Pons (tissue), 1 donor: ENCODE measurements around the gene AGMO.

Source experiments
- DNase-seq: peaks from one replicate; pipeline ENCODE4 v3.0.0-alpha.2; 2016; ENCODE audit warnings: low spot score

The AGMO gene

DNA sequence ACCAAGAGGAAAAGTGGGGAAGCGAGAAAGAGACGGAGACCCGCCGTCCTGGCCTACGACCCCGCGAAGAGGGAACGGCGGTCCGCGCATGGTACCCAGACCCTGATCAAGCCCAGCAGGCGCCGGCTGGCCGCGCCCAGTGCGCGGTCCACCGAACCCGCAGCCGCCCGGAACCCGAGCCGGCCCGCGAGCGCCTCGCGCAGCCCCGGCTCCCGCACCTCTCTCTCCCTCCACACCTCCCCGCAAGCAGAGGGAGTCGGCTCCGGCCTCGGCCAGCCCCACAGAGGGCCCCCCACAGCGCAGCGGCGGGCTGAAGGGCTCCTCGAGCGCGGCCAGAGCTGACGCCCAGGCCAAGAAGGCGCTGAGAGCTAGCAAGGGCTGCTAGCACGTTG lies 164.7 kb downstream of the AGMO start:
- DNase-seq, result no peak

DNA sequence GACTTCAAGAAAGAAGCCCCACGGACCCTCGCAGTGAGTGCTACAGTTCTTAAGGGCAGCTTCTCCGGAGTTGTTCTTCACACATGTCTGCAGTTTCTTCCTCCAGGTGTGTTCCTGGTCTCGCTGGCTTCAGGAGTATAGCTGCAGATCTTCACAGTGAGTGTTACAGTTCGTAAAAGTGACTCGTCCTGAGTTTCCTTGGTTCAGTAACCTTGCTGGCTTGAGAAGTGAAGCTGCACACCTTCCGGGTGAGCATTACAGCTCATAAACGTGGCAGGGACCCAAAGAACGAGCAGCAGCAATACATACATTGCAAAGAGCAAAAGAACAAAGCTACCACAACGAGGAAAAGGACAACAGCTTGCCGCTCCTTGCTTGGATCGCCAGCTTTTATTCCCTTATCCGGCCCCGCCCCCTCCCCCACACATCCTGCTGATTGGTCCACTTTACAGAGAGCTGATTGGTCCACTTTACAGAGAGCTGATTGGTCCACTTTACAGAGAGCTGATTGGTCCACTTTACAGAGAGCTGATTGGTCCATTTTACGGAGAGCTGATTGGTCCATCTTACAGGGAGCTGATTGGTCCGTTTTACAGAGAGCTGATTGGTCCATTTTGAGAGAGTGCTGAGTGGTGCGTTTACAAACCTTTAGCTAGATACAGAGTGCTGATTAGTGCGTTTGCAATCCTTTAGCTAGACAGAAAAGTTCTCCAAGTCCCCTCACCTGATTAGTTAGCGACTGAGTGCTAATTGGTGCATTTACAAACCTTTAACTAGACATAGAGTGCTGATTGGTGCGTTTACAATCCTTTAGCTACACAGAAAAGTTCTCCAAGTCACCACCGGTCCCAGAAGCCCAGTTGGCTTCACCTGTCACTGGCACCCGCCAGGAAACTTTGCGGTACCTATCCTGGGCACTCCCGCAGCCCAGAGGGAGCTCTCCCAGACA lies 165.3 kb downstream of the AGMO start:
- no peak for DNase-seq

- DNase-seq, result no peak
Observed at GRCh38 chr7:15389073-15389472, 172.7 kb downstream of the AGMO start.

- DNase-seq, result no peak
Observed at GRCh38 chr7:15378494-15379145, 183.2 kb downstream of the AGMO start.

GRCh38 chr7:15376600-15376999 lies 185.2 kb downstream of the AGMO start:
- DNase-seq, result no peak

DNA sequence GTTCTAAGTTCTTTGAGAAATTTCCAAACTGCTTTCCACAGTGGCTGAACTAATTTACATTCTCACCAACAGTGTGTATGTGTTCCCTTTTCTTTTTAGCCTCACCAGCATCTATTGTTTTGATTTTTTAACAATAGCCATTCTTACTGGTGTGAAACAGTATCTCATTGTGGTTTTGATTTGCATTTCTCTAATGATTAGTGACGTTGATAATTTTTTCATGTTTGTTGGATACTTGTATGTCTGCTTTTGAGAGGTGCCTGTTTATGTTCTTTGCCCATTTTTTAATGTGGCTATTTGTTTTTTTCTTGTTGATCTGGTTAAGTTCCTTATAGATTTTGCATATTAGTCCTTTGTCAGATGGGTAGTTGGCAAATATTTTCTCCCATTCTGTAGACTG lies 191.4 kb downstream of the AGMO start:
- peak; percentile 76 for DNase-seq

DNA sequence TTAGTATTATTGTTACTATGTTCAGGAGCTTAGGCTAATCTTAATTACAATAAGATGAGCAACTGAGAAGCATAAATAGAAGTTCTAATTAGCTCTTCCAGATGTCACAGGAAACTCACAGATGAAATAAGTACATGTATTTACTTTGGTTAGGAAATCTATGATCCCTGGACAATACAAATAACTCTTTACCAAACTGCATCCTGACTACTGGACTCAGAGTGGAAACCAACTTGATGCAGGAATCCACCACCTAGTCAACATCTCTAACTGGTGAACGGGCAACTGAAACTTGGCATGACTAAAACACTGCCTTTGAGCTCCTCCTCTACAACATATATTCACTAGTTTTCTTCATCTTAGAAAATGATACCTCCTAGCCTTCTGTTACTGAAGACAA lies 193.2 kb downstream of the AGMO start:
- DNase-seq, result no peak

DNA sequence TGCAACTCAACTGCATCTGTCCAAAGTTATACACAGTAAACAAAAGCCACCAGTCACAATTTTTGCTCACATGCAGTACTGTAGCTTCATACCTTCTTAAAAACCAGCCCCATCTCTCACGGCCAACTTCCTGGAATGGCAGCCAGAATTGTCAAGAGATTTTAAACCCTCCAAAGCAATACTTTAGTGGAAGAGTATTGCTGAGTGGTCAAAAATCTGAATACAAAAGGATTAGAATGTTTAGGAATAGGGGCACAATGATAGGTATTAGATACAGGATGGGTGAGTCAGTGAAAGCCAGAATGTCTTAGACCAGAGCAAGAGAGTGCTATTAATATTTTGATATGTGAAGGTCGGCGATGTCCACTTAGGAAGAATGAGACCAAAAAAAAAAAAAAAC lies 193.9 kb downstream of the AGMO start:
- DNase-seq, result no peak

- DNase-seq, result no peak
Observed at GRCh38 chr7:15358112-15358511, 203.7 kb downstream of the AGMO start.

DNA sequence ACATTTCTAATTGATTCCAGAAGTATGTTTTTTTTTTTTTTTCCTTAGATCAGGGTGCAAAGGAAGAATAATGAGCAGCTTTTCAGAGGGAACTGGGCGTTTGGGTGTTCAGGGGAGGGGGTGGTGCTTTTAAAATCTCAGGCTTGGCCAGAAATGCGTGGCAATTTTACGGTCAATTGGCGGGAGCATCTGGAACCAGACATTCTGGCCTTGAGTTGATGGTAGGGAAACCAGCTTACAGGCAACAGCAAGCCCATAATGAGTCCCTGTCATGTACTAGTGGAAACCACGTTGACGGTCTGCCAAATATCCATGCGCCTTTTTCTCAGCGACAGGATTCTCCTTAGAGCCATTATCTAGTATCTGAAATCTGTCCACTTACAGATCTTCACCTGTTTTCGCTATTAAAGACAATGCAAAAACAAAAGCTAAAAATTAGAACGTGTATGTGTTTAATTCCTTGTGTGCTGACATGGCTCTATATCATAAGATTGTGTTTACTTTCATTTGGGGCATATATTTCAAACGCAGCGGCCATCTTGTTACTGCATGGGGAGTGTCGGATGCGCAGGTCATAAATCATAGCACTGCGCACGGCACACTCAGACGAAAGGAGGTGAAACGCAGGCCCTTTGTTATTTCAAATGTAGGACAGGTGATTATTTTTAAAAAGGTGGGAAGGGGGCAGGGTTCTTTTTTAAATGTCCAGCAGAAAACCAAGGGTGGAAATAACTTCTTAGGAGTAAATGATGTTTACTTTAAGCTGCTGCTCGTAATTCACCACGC lies 209.2 kb downstream of the AGMO start:
- DNase-seq, result no peak

GRCh38 chr7:15345216-15345615 lies 216.6 kb downstream of the AGMO start:
- DNase-seq, result no peak

GRCh38 chr7:15341817-15342216 lies 220.0 kb downstream of the AGMO start:
- no peak for DNase-seq

DNA sequence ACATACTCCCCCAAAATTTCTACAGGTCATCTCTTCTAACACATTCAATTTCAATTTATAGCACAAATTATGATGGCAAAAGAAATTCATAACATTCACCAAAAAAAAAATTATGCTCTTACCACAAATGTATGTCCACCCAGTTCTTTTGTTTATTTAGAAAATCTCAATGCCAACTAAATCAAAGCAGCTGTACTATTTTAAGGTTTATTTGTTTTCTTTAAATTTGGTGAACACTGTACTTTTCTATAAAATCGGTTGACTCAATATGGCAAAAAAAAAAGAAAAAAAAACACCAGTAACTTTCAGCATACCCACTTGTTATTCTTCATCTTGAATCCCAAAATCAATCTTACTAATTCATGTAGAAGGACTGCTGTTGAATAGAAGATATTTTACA lies 225.7 kb downstream of the AGMO start:
- no peak for DNase-seq

- DNase-seq, result no peak
Observed at GRCh38 chr7:15335390-15335789, 226.4 kb downstream of the AGMO start.

- no peak for DNase-seq
Observed at GRCh38 chr7:15334536-15335263, 227.1 kb downstream of the AGMO start.

GRCh38 chr7:15332956-15333355 lies 228.9 kb downstream of the AGMO start:
- no peak for DNase-seq

- no peak for DNase-seq
Observed at GRCh38 chr7:15330943-15331342, 230.9 kb downstream of the AGMO start.

DNA sequence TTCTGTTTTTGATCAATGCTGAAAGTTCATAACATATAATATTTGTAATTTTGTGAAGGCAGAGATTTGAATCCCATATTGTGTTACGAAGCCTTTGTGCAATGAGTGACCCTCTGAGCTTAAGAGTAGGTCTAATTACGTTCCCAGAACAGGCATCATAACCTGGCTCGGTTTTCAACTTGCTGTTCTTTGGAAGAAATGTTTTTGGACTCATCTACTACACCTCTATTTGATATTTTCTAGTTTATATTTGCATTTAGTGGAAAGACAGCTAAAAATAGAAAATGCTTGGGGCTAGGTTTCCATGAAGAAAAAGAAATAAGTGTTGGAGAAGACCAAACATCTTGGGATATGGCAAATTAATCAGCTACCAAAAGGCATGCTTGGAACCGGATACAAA lies 234.8 kb downstream of the AGMO start:
- DNase-seq, result no peak

- peak; percentile 67 for DNase-seq
Observed at GRCh38 chr7:15326044-15326644, 235.7 kb downstream of the AGMO start.

DNA sequence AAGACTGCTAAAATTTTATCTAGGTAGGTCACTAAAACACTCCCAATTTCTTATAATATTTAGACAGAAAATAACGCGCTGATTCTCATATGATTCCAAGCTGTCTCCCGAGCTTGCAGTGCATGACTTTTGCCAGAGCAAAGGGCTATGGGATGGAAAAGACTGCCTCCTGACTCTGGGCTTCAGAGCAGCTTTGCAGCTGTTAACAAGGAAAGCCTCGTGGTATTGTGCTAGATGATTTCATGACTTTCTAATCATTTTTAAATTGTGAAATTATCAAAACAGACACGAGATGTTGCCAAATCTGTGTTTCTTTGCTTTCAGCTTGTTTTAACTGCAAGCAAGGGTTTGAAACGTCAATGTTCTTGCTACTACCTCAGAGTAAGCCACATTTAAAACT lies 238.3 kb downstream of the AGMO start:
- DNase-seq, result peak; percentile 9

- DNase-seq, result no peak
Observed at GRCh38 chr7:15317215-15317614, 244.6 kb downstream of the AGMO start.

DNA sequence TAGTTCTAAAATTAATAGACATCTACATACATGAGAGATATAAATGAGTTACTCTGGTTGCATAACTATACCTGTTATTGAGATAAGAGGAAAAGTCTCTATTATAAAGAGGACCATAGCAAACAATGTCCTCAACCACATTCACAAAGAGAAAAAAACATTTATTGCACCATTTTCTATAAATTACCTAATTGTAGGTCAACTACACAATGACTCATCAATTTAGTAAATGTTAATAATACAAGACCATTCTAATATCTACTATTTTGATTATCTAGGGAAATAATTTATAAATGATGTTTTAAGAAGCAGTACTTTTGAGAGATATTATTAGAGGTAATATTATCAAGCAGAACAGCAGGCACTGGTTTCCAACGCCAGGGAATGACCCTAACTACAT lies 246.1 kb downstream of the AGMO start:
- DNase-seq, result no peak
